ENCODE measurements around the gene ADRB2.
A peak's percentile ranks its signal among the peaks of the same experiment; 100 is the strongest.

ADRB2 gene

GRCh38 chr5:148808864-148809642, 17.4 kb upstream of the ADRB2 start:
- TF ChIP-seq Cebpa-rat (IDR thresholded peaks at IDR 0.05) = no peak
- H3K9me3 ChIP-seq (replicated peaks in 1 of 11) = peaks cover 0 to 6% (median 0%) of the 10 kb centered on the region in 11 experiments; a peak in 1 of 22 replicates
- H3K4me3 ChIP-seq = peak overlapping the region; percentile 42 to 62 (median 52); a peak in 18 of 20 replicates
- no peaks in the 10 kb centered on the region for H3K36me3 ChIP-seq
- peak overlapping the region; percentile 70 to 98 (median 96) for H3K27ac ChIP-seq
- H3K4me1 ChIP-seq = peaks cover 83 to 93% (median 89%) of the 10 kb centered on the region in 10 experiments
- H3K4me2 ChIP-seq = peak overlapping the region; percentile 83 to 96 (median 92)
- H4K20me1 ChIP-seq = no peaks in the 10 kb centered on the region
- H3K9ac ChIP-seq = peak overlapping the region; percentile 72 to 90 (median 85)
- H3K27me3 ChIP-seq = no peaks in the 10 kb centered on the region

GRCh38 chr5:148809781-148810524, 16.5 kb upstream of the ADRB2 start:
- Histone ChIP-seq H3K4me3 (peak overlapping the region; percentile 42 to 62 (median 52); a peak in 17 of 20 replicates), H3K9ac (peak overlapping the region; percentile 72 to 90 (median 85); a peak in 21 of 22 replicates), H3K4me2 (peak overlapping the region; percentile 83 to 96 (median 92)), H4K20me1 (no peaks in the 10 kb centered on the region), H3K9me3 (replicated peaks in 1 of 11) (peaks cover 0 to 6% (median 0%) of the 10 kb centered on the region in 11 experiments; a peak in 1 of 22 replicates), H3K27me3 (no peaks in the 10 kb centered on the region), H3K36me3 (no peaks in the 10 kb centered on the region), H3K4me1 (peaks cover 74 to 93% (median 82%) of the 10 kb centered on the region in 10 experiments), H3K27ac (peak overlapping the region; percentile 70 to 98 (median 96); a peak in 21 of 22 replicates)
- no peak for TF ChIP-seq Cebpa-rat (IDR thresholded peaks at IDR 0.05)

GRCh38 chr5:148810823-148811222, 15.6 kb upstream of the ADRB2 start:
- H3K4me2 ChIP-seq = peak overlapping the region; percentile 83 to 96 (median 92)
- H3K36me3 ChIP-seq = no peaks in the 10 kb centered on the region
- H4K20me1 ChIP-seq = no peaks in the 10 kb centered on the region
- H3K4me1 ChIP-seq = peaks cover 65 to 93% (median 82%) of the 10 kb centered on the region in 10 experiments
- H3K4me3 ChIP-seq = no peak overlapping the region; a peak in 1 of 20 replicates
- H3K27me3 ChIP-seq = no peaks in the 10 kb centered on the region
- H3K27ac ChIP-seq = peak overlapping the region in 10 of 11 experiments; percentile 70 to 98 (median 96); a peak in 18 of 22 replicates
- TF ChIP-seq Cebpa-rat (IDR thresholded peaks at IDR 0.05) = no peak
- H3K9ac ChIP-seq = peak overlapping the region in 5 of 11 experiments; percentile 86 to 90 (median 89); a peak in 7 of 22 replicates
- peaks cover 0 to 6% (median 0%) of the 10 kb centered on the region in 11 experiments; a peak in 1 of 22 replicates for H3K9me3 ChIP-seq (replicated peaks in 1 of 11)

GRCh38 chr5:148811756-148812155, 14.7 kb upstream of the ADRB2 start:
- Histone ChIP-seq H3K4me1 (peaks cover 62 to 93% (median 82%) of the 10 kb centered on the region in 10 experiments), H3K36me3 (no peaks in the 10 kb centered on the region), H3K27me3 (no peaks in the 10 kb centered on the region), H3K9me3 (replicated peaks in 1 of 11) (peaks cover 0 to 6% (median 0%) of the 10 kb centered on the region in 11 experiments; a peak in 1 of 22 replicates), H3K4me3 (no peak overlapping the region), H3K9ac (peak overlapping the region in 5 of 11 experiments; percentile 2 to 61 (median 43); a peak in 7 of 22 replicates), H3K27ac (peak overlapping the region in 8 of 11 experiments; percentile 10 to 98 (median 96); a peak in 15 of 22 replicates), H4K20me1 (no peaks in the 10 kb centered on the region), H3K4me2 (peak overlapping the region; percentile 43 to 94 (median 89))
- TF ChIP-seq Cebpa-rat (IDR thresholded peaks at IDR 0.05) = peak in 3 of 11 experiments; percentile 21 to 38 (median 33); a peak in 2 of 22 replicates

GRCh38 chr5:148815086-148815485, 11.3 kb upstream of the ADRB2 start:
- no peak overlapping the region for H3K9ac ChIP-seq
- H4K20me1 ChIP-seq = no peaks in the 10 kb centered on the region
- peaks cover 46 to 87% (median 65%) of the 10 kb centered on the region in 10 experiments for H3K4me1 ChIP-seq
- peaks cover 0 to 6% (median 0%) of the 10 kb centered on the region in 11 experiments; a peak in 1 of 22 replicates for H3K9me3 ChIP-seq (replicated peaks in 1 of 11)
- no peaks in the 10 kb centered on the region for H3K36me3 ChIP-seq
- TF ChIP-seq Cebpa-rat (IDR thresholded peaks at IDR 0.05) = no peak
- peak overlapping the region in 7 of 11 experiments; percentile 23 to 73 (median 53); a peak in 11 of 22 replicates for H3K4me2 ChIP-seq
- H3K4me3 ChIP-seq = no peak overlapping the region
- H3K27me3 ChIP-seq = no peaks in the 10 kb centered on the region
- peak overlapping the region in 2 of 11 experiments; percentile 9 to 25; a peak in 1 of 22 replicates for H3K27ac ChIP-seq

GRCh38 chr5:148815578-148815977, 10.8 kb upstream of the ADRB2 start:
- Histone ChIP-seq H3K9me3 (replicated peaks in 1 of 11) (peaks cover 0 to 6% (median 0%) of the 10 kb centered on the region in 11 experiments; a peak in 1 of 22 replicates), H3K27me3 (no peaks in the 10 kb centered on the region), H3K9ac (no peak overlapping the region), H3K4me2 (peak overlapping the region in 7 of 11 experiments; percentile 23 to 73 (median 53); a peak in 12 of 22 replicates), H4K20me1 (no peaks in the 10 kb centered on the region), H3K36me3 (no peaks in the 10 kb centered on the region), H3K4me1 (peaks cover 41 to 86% (median 61%) of the 10 kb centered on the region in 10 experiments), H3K4me3 (no peak overlapping the region), H3K27ac (peak overlapping the region in 2 of 11 experiments; percentile 9 to 25; a peak in 1 of 22 replicates)
- no peak for TF ChIP-seq Cebpa-rat (IDR thresholded peaks at IDR 0.05)

- H3K9ac ChIP-seq = peak overlapping the region in 6 of 11 experiments; percentile 8 to 42 (median 21); a peak in 6 of 22 replicates
- H3K9me3 ChIP-seq (replicated peaks in 1 of 11) = peaks cover 0 to 6% (median 0%) of the 10 kb centered on the region in 11 experiments; a peak in 1 of 22 replicates
- no peak for TF ChIP-seq Cebpa-rat (IDR thresholded peaks at IDR 0.05)
- H3K36me3 ChIP-seq = no peaks in the 10 kb centered on the region
- no peaks in the 10 kb centered on the region for H3K27me3 ChIP-seq
- H3K4me2 ChIP-seq = peak overlapping the region; percentile 53 to 76 (median 71)
- H3K4me3 ChIP-seq = no peak overlapping the region
- no peaks in the 10 kb centered on the region for H4K20me1 ChIP-seq
- H3K4me1 ChIP-seq = peaks cover 35 to 86% (median 57%) of the 10 kb centered on the region in 10 experiments
- H3K27ac ChIP-seq = peak overlapping the region in 8 of 11 experiments; percentile 2 to 64 (median 56); a peak in 15 of 22 replicates
These were observed 10.1 kb upstream of the ADRB2 start for GRCh38 chr5:148816357-148816756.

- no peak overlapping the region for H3K4me3 ChIP-seq
- H4K20me1 ChIP-seq = no peaks in the 10 kb centered on the region
- peak overlapping the region in 6 of 11 experiments; percentile 8 to 42 (median 21); a peak in 7 of 22 replicates for H3K9ac ChIP-seq
- no peak for TF ChIP-seq Cebpa-rat (IDR thresholded peaks at IDR 0.05)
- H3K27me3 ChIP-seq = no peaks in the 10 kb centered on the region
- peaks cover 30 to 86% (median 54%) of the 10 kb centered on the region in 10 experiments for H3K4me1 ChIP-seq
- H3K4me2 ChIP-seq = peak overlapping the region; percentile 53 to 76 (median 71)
- H3K36me3 ChIP-seq = no peaks in the 10 kb centered on the region
- H3K27ac ChIP-seq = peak overlapping the region in 8 of 11 experiments; percentile 2 to 64 (median 56); a peak in 15 of 22 replicates
- peaks cover 0 to 6% (median 0%) of the 10 kb centered on the region in 11 experiments; a peak in 1 of 22 replicates for H3K9me3 ChIP-seq (replicated peaks in 1 of 11)
These were observed 9.6 kb upstream of the ADRB2 start for GRCh38 chr5:148816782-148817181.

All from BLaER1 treated with 17β-estradiol and CSF1 and Interleukin-3, amounts not matched to agents 10 nM and 100 nM (cell line).